ENCODE results near the gene UBA1.

UBA1 gene

DNA sequence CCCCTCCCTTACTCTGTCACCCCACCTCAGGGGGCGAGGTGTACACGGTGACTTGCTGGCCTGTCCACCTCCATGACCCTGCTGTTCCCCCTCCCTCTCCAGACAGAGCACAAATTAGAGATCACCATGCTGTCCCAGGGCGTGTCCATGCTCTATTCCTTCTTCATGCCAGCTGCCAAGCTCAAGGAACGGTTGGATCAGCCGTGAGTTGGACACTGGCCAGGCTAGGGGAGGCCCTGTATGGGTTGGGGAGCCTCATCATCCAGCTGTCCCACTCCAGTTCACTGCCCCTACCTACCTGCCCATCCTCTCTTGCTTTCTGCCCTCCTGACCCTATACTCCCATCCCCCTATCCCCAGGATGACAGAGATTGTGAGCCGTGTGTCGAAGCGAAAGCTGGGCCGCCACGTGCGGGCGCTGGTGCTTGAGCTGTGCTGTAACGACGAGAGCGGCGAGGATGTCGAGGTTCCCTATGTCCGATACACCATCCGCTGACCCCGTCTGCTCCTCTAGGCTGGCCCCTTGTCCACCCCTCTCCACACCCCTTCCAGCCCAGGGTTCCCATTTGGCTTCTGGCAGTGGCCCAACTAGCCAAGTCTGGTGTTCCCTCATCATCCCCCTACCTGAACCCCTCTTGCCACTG lies 20.9 kb downstream of the UBA1 start:
- peak in 1 of 2 experiments; percentile 11 for DNase-seq

DNA sequence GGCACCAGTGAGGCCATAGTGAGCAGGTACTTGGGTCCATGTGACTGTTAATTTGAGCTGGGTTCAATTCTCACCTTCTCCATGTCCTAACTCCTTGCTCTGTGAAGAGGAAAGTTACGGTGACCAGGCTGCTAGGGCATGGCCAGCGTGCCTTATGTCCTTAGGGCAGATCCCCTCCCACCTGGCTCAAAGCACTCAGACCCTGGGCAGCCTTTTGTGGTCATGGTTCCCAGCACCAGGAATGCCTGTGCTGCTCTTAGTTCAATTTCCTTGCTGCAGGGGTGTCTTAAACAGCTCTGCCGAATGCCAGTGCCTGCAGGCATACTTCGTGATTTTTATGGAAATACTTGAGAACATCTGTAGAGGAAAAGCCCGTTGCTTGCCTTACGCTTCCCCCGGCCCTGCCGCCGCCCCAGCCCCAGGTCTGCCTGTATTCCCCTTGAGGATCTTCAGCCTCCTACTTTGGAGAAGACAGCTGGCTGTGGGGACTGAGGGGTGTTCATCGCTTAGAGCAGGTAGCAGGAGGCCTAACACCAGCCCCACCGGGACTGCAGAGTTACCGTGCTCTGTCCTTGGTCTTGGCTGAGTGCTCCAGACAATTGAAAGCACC lies 21.8 kb downstream of the UBA1 start:
- DNase-seq, result no peak

DNA sequence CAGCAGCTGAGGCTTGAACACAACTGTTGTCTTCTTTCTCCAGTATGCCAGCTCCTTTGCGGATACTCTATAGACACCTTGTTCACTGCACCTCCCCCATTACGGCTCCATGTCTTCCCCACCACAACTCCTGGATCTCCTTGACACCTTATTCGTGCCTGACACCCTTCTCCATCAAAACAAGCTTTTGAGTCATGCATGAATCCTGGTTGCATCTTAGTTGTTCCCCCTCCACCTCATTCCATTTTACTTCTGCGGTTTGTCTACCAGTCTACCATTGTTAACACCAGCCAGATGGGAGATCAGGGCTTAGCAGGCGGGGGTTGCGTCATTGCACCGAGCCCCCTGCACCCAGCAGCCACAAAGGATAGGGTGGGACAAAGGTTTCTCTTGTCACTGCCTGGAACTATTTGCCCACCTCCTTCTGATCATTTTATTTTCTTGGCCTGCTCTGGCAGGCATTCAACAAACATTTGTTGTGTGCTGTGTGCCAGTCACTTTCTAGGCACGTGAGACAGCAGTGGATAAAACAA lies 22.8 kb downstream of the UBA1 start:
- DNase-seq, result peak in 1 of 2 experiments; percentile 20

DNA sequence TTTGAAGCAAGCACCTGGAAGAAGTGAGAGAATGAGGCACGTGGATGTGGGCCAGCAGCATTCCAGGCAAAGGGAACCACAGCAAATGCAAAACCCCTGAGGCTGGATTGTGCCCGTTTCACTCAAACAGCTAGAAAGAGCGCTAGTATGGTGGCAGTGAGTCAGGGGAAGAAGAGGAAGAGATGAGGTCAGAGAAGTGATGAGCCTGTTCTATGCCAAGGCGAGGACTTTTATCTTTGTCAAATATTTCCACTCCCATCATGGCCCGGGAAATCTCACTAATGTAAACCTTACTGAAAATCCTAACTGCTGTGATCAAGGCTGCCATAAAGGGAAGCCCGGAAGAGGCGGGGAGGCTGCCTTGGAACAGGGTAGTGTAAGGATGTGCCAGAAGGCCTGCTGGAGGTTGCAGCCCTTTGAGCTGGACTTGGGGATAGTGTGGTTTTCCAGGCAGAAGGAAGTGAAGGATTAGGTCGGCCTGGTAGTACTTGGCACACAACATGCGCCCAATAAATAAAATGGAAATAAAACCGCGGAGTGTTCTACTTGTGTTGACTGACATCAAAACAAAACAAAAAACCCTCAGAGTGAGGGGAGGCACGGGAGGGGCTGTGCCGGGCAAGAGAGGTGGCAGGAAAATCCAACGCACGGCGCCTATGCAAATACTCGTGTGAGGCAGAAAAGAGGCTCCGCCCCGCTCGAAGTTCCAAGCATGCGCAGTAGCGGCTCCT lies 23.7 kb downstream of the UBA1 start:
- DNase-seq, result peak; percentile 67

DNA sequence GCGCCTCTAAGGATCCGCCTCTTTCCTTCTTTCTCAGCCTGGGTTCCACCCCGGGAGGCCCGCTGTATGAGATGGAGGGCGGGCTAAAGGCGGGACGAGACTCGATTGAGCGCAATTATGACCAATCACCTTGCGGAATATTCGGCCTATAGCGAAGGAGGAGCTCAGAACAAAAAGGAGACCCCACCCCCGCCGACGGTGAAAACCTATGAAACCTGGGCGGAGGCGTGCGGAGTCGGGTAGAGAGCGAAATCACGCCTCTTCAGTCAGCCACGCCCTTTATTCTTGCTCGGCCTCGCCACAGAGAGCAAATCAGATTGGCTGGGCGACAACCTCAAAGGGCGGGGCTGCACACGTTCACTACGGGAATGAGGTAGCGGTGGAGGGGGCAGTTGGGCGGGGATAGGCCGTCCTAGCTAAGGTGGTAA lies 24.2 kb downstream of the UBA1 start:
- peak; percentile 99 for DNase-seq

DNA sequence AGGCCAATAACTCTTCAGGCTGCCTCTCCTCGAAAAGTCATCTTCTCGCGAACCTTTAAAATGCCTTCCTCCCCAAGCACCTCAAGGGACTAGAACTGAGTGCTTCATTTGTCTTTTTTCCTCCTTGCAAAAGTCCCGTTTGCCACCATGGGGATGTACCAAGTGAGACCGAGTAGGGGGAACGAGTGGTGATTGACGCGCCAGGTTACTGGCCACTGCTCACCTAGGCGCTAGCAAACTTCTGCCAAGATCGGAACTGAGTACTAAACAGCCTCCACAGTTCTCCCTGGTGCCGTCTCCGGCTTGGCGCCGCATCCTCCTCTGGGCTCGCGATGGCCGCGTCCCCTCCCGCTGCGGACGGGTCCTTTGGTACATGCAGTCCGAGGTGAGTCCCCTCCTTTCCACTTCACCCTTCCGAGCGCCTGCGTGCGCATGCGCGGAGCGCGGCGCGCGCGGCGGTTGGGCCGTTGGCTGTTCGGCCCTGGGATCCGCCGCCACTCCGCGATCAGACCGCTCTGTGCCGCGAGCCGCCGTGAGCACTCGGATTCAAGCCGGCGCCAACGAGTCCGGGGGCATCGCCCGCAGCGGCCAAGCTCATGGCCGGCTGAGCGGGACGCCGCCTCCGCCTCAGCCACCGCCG lies 24.8 kb downstream of the UBA1 start, which contains the start of gene CDK16:
CDK16 (plus strand) TSS at position 402 of the 640 bp plus-strand sequence. CDS start 4,877 bp downstream, outside the sequence.
- DNase-seq, result peak; percentile 65 to 81

DNA sequence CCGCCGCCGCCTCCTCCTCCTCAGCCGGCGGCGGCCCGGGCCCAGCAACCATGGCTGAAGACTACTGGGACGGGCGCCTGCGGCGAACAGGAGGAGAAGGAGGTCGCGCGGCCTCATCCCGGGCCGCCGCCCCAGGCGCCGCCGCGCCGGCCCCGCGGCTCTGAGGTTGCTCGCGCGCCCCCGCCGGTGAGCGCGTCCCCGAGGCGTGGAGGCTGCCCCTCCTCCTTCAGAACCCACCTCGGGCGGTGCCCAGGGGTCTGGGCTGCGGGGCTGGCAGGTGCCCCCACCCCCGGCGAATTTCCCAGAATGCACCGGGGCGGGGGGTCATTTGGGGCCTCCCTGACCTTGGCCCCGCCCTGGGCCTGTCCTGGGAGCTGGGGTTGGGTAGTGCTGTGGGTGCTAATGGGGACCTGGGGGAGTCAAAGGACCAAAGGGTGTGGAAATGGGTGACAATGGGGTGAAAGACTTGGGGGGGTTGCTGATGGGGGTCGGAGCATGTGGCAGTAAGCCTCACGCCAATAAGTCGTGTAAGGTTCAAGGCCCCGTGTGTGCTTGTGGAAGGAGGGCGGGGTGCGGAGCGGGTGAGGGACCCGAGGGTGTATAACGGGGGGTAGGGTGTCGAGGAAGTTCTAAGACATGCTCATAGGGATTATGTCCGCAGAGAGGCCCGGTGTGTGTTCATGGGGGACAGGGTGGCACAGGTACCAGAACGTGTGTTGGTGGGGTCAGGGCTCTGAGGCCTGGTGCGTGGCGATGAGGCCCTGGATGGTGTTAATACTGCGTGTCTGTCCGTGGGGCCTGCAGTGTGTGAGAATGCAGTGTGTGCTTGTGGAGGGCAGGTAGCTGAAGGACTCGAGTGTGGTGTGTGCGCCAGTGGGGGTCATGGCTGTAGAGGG lies 25.5 kb downstream of the UBA1 start:
- DNase-seq, result peak; percentile 14 to 50

DNA sequence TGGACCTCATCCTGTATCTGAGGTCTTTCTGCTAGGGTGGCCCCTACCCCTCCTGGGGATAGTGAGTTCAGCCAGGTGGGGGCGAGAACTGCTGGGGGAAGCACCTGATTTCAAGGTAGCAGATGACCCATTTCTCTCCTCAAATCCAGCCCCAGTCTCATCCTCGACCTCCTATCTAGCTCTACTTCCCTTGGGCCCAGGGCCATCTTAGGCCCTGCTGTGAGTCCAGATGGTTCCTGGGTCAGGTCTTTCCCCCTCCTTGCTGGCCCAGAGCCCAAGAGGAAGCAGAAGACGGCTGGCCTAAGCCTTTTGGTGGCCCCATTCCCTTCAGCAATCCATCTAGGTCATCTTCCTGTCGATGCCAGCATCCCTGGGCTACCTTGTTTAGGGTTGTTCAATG lies 28.1 kb downstream of the UBA1 start:
- no peak for DNase-seq

DNA sequence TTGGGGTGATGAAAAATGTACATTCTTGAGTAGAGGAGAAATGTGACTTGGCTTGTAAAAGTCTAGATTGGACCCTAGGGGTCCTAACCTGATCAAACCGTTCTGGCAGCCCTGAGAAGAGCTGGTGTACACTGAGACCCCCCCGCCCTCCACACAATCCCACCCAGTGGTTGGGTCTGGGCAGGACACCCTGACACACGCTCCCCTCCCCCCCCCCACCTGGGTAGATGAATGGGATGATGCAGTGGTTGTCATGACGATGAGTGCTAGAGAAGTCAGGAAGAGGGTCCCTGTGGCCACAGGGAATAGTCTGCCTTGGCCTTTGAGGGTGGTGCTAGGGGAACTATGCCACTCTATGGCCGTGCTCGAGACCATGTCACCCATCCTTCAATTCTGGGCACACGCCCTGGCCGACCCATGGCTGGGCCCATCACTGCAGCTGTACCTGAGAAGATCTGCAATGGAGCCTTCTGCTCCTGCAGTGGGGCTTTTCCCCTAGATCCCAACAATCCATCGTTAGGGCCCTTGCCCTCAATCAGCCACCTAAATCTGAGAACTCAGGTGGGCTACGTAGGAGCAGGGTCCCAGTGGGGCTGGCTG lies 29.2 kb downstream of the UBA1 start:
- DNase-seq, result no peak

DNA sequence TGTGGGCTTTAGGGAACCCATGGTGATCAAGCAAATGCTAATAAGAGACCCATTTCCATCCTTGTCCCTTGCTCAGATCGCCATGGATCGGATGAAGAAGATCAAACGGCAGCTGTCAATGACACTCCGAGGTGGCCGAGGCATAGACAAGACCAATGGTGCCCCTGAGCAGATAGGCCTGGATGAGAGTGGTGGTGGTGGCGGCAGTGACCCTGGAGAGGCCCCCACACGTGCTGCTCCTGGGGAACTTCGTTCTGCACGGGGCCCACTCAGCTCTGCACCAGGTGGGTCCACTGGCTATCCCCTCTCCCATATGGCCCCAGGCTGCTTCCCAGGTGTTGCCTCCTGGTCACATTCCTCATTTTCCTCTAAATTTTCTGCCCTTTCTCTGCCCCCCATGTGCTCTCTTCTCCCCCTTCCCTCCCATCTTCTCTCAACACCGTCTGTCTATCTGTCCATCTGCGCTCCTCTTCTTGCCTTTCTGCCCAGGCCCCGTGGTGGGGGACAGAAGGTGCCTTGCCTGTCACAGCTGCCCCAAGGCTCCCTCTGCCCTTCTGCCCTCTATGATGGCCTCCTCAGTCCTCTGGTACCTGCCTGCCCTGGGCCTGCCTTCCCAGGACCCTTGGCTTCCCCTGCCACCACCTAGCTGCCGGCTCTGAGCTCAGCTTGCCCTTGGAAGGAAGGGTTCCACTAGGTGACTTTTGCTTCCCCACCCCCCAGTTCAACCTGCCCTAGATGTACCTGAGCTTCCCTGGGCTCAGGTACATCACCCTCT lies 30.0 kb downstream of the UBA1 start:
- DNase-seq, result no peak

DNA sequence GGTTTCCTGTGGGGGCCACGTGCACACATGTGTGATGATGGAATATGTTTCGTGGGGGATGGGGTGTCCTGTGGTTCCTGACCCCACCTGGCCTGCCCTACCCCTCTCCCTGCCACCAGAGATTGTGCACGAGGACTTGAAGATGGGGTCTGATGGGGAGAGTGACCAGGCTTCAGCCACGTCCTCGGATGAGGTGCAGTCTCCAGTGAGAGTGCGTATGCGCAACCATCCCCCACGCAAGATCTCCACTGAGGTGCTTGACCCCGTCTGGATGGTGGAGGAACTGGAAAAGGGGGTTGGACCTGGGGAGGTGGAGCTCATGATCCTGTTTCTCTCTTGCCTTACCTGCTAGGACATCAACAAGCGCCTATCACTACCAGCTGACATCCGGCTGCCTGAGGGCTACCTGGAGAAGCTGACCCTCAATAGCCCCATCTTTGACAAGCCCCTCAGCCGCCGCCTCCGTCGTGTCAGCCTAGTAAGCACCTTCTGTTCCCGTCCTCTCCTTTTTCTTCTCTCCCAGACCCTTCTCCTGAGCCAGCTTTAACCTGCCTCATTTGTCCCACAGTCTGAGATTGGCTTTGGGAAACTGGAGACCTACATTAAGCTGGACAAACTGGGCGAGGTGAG lies 30.8 kb downstream of the UBA1 start:
- DNase-seq, result no peak

DNA sequence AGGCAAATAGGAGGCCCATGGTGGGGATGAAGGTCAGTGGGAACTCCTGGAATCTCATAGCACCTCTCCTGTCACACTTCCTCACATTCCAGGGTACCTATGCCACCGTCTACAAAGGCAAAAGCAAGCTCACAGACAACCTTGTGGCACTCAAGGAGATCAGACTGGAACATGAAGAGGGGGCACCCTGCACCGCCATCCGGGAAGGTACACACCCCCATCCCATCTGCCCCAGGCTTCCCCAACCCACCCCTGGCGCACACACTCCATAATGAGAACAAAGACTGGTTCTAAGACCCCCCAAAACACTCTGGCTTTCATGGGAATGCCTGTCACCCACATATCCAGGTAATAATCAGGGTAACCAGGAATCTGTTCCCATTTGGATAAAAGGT lies 31.3 kb downstream of the UBA1 start:
- DNase-seq, result no peak

DNA sequence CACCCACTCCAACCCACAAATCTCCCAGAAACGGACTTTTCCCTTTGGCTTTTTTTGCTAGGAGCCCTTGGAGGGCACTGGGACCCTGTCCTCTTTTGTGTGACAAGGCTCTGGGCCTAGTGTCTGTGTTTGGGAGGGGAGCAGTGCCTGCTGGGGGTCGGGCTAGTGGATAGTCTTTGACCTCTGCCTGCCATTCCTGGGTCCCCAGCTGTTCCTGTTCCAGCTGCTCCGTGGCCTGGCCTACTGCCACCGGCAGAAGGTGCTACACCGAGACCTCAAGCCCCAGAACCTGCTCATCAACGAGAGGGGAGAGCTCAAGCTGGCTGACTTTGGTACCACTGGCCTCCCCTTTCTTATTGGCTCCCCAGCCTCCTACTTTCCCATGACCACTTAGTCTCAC lies 32.4 kb downstream of the UBA1 start:
- no peak for DNase-seq

DNA sequence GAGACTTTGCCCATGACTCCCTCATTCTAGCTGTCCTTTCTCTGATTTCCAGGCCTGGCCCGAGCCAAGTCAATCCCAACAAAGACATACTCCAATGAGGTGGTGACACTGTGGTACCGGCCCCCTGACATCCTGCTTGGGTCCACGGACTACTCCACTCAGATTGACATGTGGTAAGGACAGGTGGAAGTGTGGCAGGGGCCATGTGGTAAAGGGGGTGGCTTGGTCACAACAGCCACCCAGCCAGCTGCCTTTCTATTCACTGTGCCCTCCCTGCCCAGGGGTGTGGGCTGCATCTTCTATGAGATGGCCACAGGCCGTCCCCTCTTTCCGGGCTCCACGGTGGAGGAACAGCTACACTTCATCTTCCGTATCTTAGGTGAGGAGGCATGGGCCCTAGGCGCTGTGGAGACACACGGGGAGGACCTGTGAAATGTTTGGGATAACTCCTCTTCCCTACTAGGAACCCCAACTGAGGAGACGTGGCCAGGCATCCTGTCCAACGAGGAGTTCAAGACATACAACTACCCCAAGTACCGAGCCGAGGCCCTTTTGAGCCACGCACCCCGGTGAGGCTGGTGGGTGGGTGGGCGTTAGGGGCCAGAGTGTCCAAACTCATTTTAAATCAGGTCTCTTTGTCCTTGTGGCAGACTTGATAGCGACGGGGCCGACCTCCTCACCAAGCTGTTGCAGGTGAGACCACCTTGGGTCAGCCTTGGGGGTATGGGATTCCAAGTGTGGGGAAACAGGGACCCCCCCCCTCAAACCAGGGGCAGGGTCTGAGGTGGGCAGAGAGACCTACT lies 33.1 kb downstream of the UBA1 start:
- no peak for DNase-seq

DNA sequence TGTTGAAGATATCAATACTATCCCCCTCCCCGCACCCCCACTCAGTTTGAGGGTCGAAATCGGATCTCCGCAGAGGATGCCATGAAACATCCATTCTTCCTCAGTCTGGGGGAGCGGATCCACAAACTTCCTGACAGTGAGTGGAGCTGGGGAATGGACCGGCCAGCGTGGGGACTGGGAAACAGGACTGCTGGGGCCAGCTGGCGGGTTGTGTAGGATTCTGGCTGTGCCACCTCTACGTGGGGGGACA lies 33.6 kb downstream of the UBA1 start:
- no peak for DNase-seq

DNA sequence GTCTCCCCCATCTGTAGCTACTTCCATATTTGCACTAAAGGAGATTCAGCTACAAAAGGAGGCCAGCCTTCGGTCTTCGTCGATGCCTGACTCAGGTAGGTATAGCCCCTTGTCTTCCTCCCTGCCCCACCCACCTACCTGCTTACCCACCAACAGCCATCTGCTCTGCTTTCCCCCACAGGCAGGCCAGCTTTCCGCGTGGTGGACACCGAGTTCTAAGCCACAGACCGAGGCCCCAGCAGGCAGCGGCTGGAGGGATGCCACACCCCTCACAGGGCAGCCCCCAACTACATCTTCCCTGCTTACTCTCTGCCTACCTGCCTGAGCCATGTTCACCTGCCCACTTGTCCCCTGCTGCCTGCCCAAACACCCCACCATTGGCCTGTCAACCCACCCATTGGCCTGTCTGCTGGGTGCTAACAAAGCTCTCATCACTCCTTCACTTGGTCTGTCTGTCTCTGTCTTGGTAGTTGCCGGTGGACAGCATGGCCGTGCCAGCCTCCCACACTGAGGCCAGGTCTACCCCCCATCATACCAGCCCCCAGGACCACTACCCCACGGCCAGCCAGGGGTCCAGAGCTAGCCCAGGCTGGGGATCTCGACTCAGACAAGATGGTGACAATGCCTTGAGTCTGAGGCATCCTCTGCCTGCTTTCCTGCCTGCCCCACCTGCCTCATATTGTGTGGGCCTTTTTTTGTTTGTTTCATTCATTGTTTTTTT lies 35.1 kb downstream of the UBA1 start:
- no peak for DNase-seq

DNA sequence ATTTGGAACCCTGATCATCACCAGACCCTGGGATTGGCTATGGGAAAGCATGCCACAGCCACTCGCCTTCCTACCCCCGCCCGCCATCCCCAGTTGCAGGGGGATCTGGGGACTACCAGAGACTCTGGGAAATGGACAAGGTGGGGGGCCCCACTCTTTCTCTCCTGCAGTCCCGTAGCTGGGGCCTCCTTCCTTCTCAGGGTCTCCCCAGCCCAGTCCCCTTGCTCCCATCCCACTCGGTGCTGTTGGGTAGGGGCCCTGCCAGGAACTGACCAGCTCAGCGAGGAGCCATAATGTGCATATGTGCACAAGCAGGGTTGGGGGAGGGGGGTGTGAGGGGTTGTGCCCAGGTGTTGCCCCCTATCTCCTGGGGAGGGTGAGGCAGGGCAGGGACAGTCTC lies 35.8 kb downstream of the UBA1 start:
- DNase-seq, result no peak

DNA sequence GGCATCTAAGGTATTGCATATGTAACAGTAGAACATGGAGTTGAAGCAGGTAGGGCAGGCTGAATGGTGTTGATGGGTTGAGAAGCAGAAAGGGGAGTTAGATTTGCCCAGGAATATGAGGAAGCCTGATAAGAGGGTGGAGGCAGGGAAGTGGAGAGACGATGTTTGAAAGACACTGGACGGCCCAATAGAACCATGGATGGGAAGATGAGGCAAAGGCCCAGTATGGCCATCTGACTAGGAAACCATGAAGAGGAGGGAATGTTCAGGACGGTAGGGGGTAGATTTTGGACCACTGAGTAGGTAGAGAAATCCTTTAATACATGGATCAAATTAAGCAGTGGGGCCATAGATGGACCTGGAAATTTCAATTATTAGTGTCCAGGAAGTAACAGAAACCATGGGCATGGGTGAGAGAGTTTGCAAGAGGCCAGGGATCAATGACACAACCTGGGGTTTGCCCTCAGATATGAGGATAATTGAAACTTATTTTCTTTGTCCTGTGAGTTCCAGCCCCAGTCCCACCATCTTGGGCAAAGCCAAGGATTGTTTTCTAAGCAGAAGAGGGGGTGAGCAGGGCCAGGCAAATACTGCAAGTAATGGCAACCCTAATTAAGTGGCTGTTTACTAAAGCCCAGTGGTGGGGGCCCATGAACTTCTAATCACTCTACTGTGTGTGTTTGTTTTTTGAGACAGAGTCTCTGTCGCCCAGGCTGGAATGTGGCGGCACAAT lies 36.7 kb downstream of the UBA1 start:
- no peak for DNase-seq

DNA sequence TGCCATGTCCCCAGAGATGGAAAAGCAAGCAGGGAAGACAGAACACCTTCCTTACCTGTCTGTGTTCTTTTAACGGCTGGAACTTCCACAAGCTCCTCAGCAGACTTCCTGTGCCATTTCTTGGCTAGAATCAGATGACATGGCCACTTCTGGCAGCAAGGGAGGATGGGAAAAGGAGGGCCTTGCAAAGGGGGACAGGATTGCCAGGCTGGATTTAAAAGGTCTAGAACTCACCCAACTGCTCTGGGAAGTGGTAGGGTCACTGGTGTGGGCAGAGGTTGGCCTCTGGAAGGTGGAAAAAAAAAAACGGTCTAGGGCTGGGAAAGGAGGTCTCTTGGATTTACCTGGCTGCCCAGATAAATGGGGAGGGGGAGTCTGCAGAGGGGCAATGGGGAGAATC lies 37.5 kb downstream of the UBA1 start:
- no peak for DNase-seq
